GM18873 (cell line): Measurements from ENCODE around the gene POC5.

Experiments
- ATAC-seq: cut with Tn5 transposase; IDR thresholded peaks from one replicate; pipeline ENCODE4 v1.9.1; 2021; ENCODE audit warnings: mild to moderate bottlenecking, moderate library complexity, moderate number of reproducible peaks; ENCODE audit not compliant: unreplicated experiment, low FRiP score

POC5 gene

GRCh38 chr5:75663579-75664284 is 53.5 kb downstream of the POC5 start:
- ATAC-seq, result no peak

- ATAC-seq, result no peak
Observed at GRCh38 chr5:75662061-75662460, 55.2 kb downstream of the POC5 start.

GRCh38 chr5:75660678-75661465 is 56.4 kb downstream of the POC5 start:
- no peak for ATAC-seq

- no peak for ATAC-seq
Observed at GRCh38 chr5:75659791-75660450, 57.3 kb downstream of the POC5 start.

GRCh38 chr5:75656311-75657003 is 60.8 kb downstream of the POC5 start:
- ATAC-seq, result no peak

- ATAC-seq, result no peak
Observed at GRCh38 chr5:75654693-75655295, 62.4 kb downstream of the POC5 start.

GRCh38 chr5:75653521-75653920 is 63.7 kb downstream of the POC5 start:
- no peak for ATAC-seq

GRCh38 chr5:75651575-75652238 is 65.5 kb downstream of the POC5 start:
- ATAC-seq, result no peak

- no peak for ATAC-seq
Observed at GRCh38 chr5:75648712-75649111, 68.5 kb downstream of the POC5 start.

GRCh38 chr5:75640826-75641225 is 76.4 kb downstream of the POC5 start:
- ATAC-seq, result no peak

GRCh38 chr5:75640395-75640794 is 76.8 kb downstream of the POC5 start:
- no peak for ATAC-seq

GRCh38 chr5:75639535-75640311 is 77.5 kb downstream of the POC5 start:
- ATAC-seq, result no peak

GRCh38 chr5:75637949-75638348 is 79.3 kb downstream of the POC5 start:
- ATAC-seq, result no peak

- no peak for ATAC-seq
Observed at GRCh38 chr5:75632321-75632720, 84.9 kb downstream of the POC5 start.

GRCh38 chr5:75630875-75631274 is 86.4 kb downstream of the POC5 start:
- ATAC-seq, result no peak

- no peak for ATAC-seq
Observed at GRCh38 chr5:75627801-75628200, 89.4 kb downstream of the POC5 start.

- no peak for ATAC-seq
Observed at GRCh38 chr5:75626959-75627358, 90.3 kb downstream of the POC5 start.
